K562 (cell line): Measurements from ENCODE around the gene WDR1. TPM values are rescaled to one million over a fixed set of nuclear protein-coding genes. Genes with fewer than 3 reads are reported as not detected.

ENCODE experiments used
- ARID1B ChIP-seq: fragments of 450-650 bp; IDR thresholded peaks from 2 replicates; pipeline ENCODE4 v1.6.1; 2016; ENCODE audit warnings: antibody characterized with exemption, mild to moderate bottlenecking, inconsistent platforms
- BACH1 ChIP-seq: fragments of 200-800 bp; sonication (Bioruptor generic); IDR thresholded peaks from 2 replicates; pipeline ENCODE4 v1.6.1; 2016; ENCODE audit warnings: missing genetic modification characterization, missing compliant biosample characterization
- GATAD2B ChIP-seq: fragments of 450-650 bp; IDR thresholded peaks from 2 replicates; pipeline ENCODE4 v1.6.1; 2017; ENCODE audit warnings: mild to moderate bottlenecking, borderline replicate concordance
- GTF2A2 ChIP-seq: IDR thresholded peaks from 2 replicates; pipeline ENCODE4 v1.6.1; 2016; ENCODE audit warnings: mild to moderate bottlenecking, missing genetic modification characterization, missing compliant biosample characterization
- HNRNPLL ChIP-seq: fragments of 200-400 bp; formaldehyde crosslinking; IDR thresholded peaks from 2 replicates; pipeline ENCODE4 v1.6.1; 2017; ENCODE audit warnings: low read length, low read depth, mild to moderate bottlenecking; ENCODE audit not compliant: poor library complexity, severe bottlenecking
- LEF1 ChIP-seq: fragments of 450-650 bp; IDR thresholded peaks from 2 replicates; pipeline ENCODE4 v1.6.1; 2016; ENCODE audit warnings: mild to moderate bottlenecking
- MAZ ChIP-seq, 2 experiments: fragments of 450-650 bp in 1 of 2; sonication (generic) in 1 of 2; formaldehyde crosslinking; IDR thresholded peaks in 1 of 2; conservative IDR thresholded peaks in 1 of 2; 2 replicates each; pipeline versions ENCODE4 v1.4.0 to v1.5.0; 2020; ENCODE audit warnings: mild to moderate bottlenecking in 1 of 2, missing genetic modification reagents in 1 of 2
- MBD2 ChIP-seq: sonication (generic); IDR thresholded peaks from 2 replicates; pipeline ENCODE4 v1.6.1; 2016; ENCODE audit warnings: low read depth, borderline replicate concordance
- MTA3 ChIP-seq: fragments of 450-650 bp; formaldehyde crosslinking; IDR thresholded peaks from 2 replicates; pipeline ENCODE4 v1.6.1; 2017; ENCODE audit warnings: mild to moderate bottlenecking, borderline replicate concordance
- PHF8 ChIP-seq: fragments of 200-600 bp; sonication (generic); IDR thresholded peaks from 2 replicates; pipeline ENCODE4 v1.6.1; 2012; ENCODE audit warnings: mixed run types, mild to moderate bottlenecking, inconsistent platforms, low read length, moderate library complexity, borderline replicate concordance
- RBBP5 ChIP-seq: fragments of 200-600 bp; sonication (generic); IDR thresholded peaks from 2 replicates; pipeline ENCODE4 v1.6.1; 2012; ENCODE audit warnings: borderline replicate concordance, mild to moderate bottlenecking, low read length, control low read depth, inconsistent platforms; ENCODE audit not compliant: insufficient read depth, poor library complexity, severe bottlenecking
- ZNF23 ChIP-seq: fragments of 250-450 bp; sonication (Bioruptor Pico); IDR thresholded peaks from 2 replicates; pipeline ENCODE4 v1.4.0; 2020; ENCODE audit warnings: mild to moderate bottlenecking
- ZNF561 ChIP-seq: fragments of 450-650 bp; formaldehyde crosslinking; conservative IDR thresholded peaks from 2 replicates; pipeline ENCODE4 v1.4.0; 2020; ENCODE audit warnings: mild to moderate bottlenecking, moderate library complexity
- ZNF780A ChIP-seq: fragments of 250-450 bp; sonication (Bioruptor Pico); IDR thresholded peaks from 2 replicates; pipeline ENCODE4 v1.5.0; 2021; ENCODE audit warnings: mild to moderate bottlenecking
- polyA plus RNA-seq, 8 experiments: library from polyadenylated mRNA; depleted of rRNA in 4 of 8; stranded (reverse) in 5 of 8; unstranded in 3 of 8; fragments of >200 nt; fragmentation: Nextera tagmentation in 2 of 8; fragmentation: Illumina TruSeq in 1 of 8; extraction: Ambion mirVana in 2 of 8; extraction: Trizol in 1 of 8; gene quantifications; 2 replicates each; pipeline versions ENCODE4 v1.2.1 to v1.2.3, GENCODE V29; 2011 to 2014; ENCODE audit warnings: inconsistent platforms in 1 of 8, missing spikeins in 1 of 8
- total RNA-seq, 7 experiments: library from RNA; depleted of rRNA in 6 of 7; stranded (reverse); fragments of >200 nt in 6 of 7; fragmentation: Illumina TruSeq in 2 of 7; extraction: Trizol in 2 of 7; gene quantifications; 2 replicates each; pipeline versions ENCODE4 v1.2.1 to v1.2.3, GENCODE V29; 2011 to 2021; ENCODE audit warnings: low replicate concordance in 1 of 7
- TF ChIP-seq, protein P1 (sequence below): sonication (generic); formaldehyde crosslinking; IDR thresholded peaks from 2 replicates; pipeline ENCODE4 v1.4.0; 2020; ENCODE audit warnings: mild to moderate bottlenecking, missing genetic modification reagents
- TF ChIP-seq, protein P2 (sequence below): sonication (generic); formaldehyde crosslinking; IDR thresholded peaks from 2 replicates; pipeline ENCODE4 v1.8.1; 2023; ENCODE audit warnings: mild to moderate bottlenecking, missing genetic modification reagents
- TF ChIP-seq, protein P3 (sequence below): IDR thresholded peaks from 2 replicates; pipeline ENCODE4 v1.6.1; 2011; ENCODE audit warnings: borderline replicate concordance, low read depth, mild to moderate bottlenecking, moderate library complexity, low read length; ENCODE audit not compliant: insufficient read depth, poor library complexity, severe bottlenecking

Gene WDR1
- total and polyA plus RNA-seq, 9 of the 15 experiments (the other 6 are each of a cell fraction or from before 2014, with no cell fraction given) = 16.1 to 213 (median 125) TPM

DNA sequence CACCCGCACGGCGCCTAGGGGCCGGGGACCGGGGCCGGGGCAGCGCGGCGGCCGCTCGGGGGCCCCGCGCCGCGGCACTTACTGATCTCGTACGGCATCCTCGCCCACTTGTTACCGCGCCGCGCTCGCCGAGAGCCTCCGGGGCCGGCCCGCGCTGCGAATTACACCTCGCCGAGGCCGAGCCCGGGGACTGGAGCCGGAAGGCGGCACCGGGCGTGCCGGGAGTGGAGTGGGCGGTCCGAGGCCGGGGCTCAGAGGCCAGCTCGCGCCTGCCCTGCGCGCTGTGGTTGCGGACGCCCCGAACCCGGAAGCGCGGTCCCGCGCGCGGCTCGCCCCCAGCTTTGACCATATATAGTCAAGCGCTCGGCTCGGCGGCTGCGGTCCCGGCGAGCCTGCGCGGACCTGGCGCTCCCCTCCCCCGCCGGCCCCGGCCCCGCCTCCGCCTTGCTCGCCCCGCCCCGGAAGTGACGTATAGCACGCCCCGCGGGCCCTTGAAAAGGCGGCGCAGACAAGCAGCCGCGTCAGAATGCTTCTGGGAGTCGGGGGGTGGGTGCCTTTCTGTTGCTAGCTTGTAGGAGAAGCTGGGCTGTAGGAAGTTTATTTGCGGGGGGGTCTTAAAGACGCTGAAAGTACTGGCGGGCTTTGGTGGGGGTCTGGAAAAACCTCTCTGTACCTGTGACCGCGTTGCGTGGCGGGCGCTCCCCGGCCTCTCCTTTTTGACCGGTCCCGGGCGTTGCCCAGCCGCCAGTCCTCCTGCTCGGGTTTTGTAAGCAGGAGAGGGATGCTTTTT, at the start of gene WDR1 (continued):
- TF ChIP-seq, protein P1, sequence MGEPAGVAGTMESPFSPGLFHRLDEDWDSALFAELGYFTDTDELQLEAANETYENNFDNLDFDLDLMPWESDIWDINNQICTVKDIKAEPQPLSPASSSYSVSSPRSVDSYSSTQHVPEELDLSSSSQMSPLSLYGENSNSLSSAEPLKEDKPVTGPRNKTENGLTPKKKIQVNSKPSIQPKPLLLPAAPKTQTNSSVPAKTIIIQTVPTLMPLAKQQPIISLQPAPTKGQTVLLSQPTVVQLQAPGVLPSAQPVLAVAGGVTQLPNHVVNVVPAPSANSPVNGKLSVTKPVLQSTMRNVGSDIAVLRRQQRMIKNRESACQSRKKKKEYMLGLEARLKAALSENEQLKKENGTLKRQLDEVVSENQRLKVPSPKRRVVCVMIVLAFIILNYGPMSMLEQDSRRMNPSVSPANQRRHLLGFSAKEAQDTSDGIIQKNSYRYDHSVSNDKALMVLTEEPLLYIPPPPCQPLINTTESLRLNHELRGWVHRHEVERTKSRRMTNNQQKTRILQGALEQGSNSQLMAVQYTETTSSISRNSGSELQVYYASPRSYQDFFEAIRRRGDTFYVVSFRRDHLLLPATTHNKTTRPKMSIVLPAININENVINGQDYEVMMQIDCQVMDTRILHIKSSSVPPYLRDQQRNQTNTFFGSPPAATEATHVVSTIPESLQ (CRISPR knock-in tag) = peak; percentile 57; the same call in 1 of the 2 replicates
- TF ChIP-seq RBBP5 (peak; percentile 62), GTF2A2 (tag) (0 out of 2 replicates have a peak, but pooled peaks have one; percentile 62), ZNF561 (peak; percentile 55; the same call in 1 of the 2 replicates), BACH1 (peak; percentile 70; the same call in 1 of the 2 replicates), LEF1 (0 out of 2 replicates have a peak, but pooled peaks have one; percentile 21), HNRNPLL (peak; percentile 41), GATAD2B (peak; percentile 69; the same call in 1 of the 2 replicates), ZNF23 (CRISPR knock-in tag) (no peak), MTA3 (peak; percentile 86), ARID1B (peak; percentile 42; the same call in 1 of the 2 replicates), PHF8 (peak; percentile 86), ZNF780A (CRISPR knock-in tag) (0 out of 2 replicates have a peak, but pooled peaks have one; percentile 67), MAZ (CRISPR knock-in tag; conservative IDR thresholded peaks at IDR 0.05 in 1 of 2, IDR thresholded peaks at IDR 0.05 in 1 of 2) (peak in 1 of 2 experiments; percentile 41; a peak in 2 of 4 replicates), MBD2 (peak; percentile 88)
- TF ChIP-seq, protein P2, sequence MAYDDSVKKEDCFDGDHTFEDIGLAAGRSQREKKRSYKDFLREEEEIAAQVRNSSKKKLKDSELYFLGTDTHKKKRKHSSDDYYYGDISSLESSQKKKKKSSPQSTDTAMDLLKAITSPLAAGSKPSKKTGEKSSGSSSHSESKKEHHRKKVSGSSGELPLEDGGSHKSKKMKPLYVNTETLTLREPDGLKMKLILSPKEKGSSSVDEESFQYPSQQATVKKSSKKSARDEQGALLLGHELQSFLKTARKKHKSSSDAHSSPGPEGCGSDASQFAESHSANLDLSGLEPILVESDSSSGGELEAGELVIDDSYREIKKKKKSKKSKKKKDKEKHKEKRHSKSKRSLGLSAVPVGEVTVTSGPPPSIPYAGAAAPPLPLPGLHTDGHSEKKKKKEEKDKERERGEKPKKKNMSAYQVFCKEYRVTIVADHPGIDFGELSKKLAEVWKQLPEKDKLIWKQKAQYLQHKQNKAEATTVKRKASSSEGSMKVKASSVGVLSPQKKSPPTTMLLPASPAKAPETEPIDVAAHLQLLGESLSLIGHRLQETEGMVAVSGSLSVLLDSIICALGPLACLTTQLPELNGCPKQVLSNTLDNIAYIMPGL = no peak; the same call in 1 of the 2 replicates
- TF ChIP-seq, protein P3, sequence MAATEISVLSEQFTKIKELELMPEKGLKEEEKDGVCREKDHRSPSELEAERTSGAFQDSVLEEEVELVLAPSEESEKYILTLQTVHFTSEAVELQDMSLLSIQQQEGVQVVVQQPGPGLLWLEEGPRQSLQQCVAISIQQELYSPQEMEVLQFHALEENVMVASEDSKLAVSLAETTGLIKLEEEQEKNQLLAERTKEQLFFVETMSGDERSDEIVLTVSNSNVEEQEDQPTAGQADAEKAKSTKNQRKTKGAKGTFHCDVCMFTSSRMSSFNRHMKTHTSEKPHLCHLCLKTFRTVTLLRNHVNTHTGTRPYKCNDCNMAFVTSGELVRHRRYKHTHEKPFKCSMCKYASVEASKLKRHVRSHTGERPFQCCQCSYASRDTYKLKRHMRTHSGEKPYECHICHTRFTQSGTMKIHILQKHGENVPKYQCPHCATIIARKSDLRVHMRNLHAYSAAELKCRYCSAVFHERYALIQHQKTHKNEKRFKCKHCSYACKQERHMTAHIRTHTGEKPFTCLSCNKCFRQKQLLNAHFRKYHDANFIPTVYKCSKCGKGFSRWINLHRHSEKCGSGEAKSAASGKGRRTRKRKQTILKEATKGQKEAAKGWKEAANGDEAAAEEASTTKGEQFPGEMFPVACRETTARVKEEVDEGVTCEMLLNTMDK = peak; percentile 2
